HG03103 (cell line): ENCODE results near the gene FCRL5.
"Not testable (repeated sequence)": the region's sequence is repeated elsewhere in the genome, so short reads cannot be mapped to it uniquely, and the experiment has no call there.

Experiments
- ATAC-seq: cut with Tn5 transposase; IDR thresholded peaks from one replicate; pipeline ENCODE4 v1.9.1; 2021; ENCODE audit warnings: low read depth; ENCODE audit not compliant: unreplicated experiment

Gene FCRL5

DNA sequence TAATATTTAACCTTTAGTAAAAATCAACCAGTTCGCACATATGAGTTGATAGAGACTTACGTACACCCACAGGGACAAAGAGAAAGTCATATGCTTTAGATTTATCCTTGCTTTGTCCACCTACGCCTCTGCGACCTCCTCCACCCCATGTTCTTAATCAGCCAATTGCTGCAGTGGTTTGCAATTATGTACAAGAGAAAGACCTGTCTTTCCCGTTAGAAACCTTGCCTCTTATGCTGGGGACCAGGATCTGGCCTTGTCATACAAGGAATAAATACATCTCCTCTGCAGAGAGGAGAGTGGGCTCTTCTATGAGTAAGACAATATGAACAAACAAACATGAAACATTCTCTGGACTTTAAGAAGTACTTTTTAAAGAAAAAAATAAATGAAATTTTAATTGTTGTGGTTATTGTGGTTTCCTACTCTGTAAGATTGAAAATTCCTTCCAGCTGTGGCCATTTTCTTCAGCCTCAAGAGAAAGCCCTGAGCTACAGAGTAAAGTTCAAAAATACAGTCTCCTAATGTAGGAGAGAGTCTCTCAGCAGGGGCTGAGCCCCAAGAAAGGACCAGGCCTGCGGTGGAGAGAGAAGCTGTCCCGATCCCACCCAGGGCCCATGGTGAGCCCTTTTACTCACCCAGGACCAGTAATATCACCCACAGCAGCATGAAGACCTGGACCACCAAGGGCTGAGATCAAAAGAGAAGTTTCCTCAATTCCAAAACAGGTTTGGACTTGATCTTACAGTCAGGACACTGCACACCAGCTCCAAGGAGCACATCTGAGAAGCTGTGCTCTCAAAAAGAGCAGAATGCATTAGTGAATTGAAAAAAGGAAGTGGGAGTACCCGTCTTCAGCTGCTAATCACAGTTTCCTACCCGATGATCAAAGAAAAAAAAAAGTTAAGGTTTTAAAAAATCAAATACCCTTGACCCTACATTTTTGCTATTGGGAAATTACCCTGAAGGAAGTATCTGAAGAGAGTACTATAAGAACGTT, at the start of gene FCRL5:
FCRL5 (minus strand) TSS at position 822 of the 1,000 bp plus-strand sequence; CDS start at position 669, 153 bp downstream.
- no peak for ATAC-seq

DNA sequence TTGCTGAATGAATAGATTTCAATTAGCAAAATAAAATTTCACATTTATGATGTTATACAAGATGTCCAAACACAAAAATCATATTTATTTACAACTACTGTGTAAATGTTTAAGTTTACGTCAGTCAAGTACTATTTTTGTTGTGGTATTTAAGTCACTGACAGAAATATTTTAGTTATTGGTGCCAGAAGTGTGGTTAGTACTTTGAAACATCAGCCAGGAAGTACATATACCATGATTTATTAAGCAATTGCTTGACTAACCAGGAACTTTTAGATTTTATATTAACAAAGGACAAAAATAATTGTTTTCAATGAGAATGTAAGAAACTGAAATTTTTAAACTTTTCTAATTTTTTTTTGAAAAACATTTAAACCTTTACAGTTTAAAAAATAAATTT, 47.9 kb upstream of the FCRL5 start:
- no peak for ATAC-seq

DNA sequence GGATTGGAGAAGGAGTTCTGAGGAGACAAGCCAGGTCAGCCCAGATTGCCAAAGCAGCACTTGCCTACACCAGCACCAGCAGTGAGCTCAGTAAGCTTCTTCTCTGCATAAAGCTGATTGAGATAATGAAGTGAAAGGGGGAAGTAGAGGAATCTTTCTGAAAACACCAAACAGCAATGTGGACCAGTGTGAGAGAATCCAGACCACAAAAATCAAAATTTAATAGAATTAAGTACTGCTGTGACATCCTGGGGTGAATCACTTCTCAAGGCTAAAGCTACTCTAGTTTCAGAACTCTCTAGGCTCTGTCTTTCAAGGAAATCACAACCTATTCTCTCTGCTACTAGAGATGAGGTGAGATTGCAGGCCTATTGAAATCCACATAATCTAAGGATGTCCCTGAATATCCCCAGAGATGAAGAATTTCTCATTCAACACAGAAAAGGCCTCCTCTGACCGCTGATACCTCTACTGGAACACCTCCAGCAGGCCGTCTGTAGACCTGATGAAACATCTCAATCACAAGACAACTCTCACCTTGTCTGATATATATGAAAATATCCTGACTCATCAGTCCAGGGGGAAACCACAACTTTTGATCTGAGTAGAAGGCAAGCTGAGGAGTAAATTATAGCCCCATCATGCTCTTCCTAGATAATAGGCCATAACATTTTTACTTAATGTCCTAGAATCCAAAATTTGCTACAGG, 45.8 kb upstream of the FCRL5 start, which contains the start of gene FCRL4:
FCRL4 (minus strand) TSS at position 127 of the 709 bp plus-strand sequence. CDS start 141 bp downstream, outside the sequence.
- ATAC-seq: no peak

DNA sequence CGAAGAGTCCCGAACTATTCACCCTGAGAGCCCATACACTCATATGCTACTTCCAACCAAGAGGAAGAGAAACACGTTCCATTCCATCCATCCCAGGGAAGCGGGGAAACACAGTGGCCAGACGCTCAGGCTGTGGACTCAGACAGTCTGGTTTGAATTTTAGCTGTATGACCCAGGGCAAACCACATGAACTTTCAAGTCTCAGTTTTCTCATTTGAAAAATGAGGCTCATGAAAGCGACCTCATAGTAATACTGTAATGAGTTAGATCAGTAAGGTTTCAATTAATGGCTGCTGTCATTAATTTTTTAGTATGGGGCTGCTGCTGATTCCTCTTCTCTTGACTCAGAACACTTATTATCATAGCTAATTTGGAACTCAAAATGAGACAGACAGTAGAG, 44.1 kb upstream of the FCRL5 start:
- no peak for ATAC-seq

DNA sequence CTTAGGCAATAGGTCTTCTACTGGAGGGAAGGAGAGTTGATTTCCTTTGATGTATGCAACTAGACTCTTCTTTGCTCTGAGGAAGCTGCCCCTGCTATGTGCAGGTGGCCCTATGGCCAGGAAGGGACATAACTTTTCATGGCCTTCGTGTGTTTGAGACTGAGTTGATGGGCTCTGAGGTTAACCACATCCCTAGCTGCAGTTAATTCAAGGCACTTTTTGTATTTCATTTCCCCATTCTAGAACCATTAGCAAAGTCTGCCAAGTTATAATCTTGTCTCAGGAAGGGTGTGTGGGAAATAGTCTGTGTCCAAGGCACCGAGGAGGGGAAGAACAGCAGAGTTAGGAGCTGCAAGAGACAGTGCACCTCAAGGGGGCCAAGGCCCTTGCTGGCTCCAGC, 43.0 kb upstream of the FCRL5 start:
- ATAC-seq: no peak

DNA sequence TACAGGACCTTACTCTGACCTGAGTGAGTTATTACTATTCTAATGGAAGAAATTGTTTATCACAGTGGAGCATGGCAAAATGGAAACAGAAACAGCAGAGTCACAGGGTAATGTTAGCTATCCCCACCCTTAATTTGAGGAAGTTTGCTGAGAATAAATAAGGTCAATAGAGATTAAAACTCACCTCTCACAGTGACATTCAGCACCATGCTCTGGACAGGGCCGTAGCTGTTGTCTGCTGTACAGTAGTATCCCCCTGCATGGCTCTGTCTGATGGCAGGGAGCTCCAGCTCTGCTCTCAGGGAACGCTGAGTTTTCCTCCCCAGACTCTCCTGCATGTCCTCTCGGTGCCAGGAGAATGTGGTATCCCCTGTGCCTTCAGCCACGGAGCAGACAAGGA, 33.7 kb upstream of the FCRL5 start:
- no peak for ATAC-seq

DNA sequence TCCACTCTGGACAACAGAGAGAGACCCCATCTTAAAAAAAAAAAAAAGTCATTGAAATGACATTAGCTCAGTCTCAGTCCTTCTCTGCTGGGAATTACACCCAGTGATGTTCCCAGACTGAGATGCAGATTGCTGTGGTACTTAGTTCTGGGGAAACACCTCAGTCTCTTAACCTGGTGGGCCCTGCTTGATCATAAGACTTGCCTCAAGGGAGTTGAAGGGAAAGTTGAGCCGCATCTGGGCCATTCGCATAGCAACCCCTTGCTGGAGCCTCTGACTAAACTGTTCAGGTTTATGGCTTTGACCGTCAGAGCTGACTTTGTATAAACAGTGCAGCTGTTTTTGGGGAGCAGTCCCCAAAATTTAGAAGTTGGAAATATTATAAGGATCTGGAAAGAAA, 32.2 kb upstream of the FCRL5 start:
- ATAC-seq: no peak

DNA sequence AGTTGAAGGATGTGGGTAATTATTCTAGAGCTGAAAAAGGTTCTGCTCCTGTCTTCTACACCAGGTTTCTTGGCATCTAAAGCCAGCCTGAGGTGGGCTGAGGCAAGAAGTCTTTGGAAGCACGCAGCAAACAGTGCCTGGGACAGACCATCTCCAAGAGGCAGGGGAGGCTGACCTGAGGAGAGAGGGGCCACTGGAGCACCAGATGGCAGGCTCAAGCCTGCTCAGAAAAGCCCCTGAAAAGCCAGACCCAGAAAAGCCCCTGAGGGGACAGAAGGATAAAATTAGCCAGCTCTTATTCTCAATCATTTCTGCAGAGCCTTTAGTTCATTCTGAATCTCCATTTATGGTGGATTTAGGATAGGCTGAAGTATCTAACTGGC, 28.5 kb upstream of the FCRL5 start:
- ATAC-seq: no peak

DNA sequence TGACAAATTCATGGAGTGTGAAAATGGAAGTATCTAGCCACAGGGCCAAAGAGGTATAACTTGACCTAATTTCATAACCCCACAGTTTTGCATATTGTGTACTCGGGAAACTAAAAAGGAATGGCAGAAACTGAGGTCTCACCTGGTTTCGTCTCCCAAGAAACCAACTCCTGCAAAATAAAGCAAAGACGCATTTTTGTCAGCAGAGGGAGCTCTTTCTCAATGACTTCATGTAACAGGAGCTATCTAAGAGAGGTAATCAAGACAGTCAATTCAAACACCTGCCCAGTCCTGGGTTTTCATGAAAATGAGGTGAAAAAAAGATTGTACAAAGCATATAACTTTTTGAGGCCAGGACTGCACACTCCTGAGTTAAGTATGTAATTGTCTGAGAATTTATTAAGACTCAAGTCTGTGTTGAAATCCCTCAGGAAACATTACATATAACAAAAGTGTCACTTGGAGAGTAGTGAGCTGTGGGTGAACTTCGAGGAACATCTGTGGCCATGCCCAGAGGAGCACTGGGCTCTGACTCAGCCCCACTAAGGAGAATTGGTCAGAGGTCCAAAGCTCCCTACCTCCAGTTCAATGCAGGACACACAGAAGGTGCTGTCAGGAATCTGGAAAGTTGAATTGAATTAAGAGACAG, 28.0 kb upstream of the FCRL5 start:
- no peak for ATAC-seq

DNA sequence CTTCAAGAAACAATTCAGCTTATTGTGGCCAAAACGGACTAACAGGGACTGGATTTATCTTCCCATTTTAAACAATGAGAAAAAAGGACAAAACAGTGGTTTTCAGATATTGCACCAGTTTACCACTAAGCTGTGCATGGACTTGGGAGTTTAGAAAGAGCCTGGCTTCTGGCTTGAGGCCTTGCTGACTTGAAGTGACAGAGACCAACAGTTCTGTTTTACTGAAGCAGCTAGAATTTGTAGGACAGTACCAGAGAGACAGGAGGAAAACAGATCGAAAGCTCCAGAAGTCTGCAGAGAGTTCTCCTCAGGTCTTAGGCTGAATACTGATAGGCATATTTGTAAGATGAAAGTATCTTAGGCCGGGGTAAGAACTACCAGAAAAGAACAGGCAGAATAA, 25.1 kb upstream of the FCRL5 start:
- no peak for ATAC-seq

DNA sequence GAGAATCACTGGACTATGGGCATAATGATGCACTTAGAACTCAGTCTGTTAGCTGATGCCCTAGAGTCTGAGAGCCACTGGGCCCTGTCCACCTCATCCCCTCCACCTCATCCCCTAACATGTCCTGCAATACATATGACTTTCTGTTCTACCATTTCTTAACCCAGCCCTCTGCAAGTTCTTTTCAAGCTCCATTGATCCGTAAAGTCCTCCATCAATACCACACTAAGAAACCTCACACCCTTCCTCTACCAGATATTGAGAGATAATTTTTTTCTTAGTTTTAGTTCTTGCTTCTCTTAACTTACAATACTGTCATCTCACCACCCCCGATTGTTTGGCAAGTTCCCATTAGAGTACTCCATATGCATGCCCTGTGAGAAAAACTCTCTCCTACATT, 23.4 kb upstream of the FCRL5 start:
- peak; percentile 70 for ATAC-seq

DNA sequence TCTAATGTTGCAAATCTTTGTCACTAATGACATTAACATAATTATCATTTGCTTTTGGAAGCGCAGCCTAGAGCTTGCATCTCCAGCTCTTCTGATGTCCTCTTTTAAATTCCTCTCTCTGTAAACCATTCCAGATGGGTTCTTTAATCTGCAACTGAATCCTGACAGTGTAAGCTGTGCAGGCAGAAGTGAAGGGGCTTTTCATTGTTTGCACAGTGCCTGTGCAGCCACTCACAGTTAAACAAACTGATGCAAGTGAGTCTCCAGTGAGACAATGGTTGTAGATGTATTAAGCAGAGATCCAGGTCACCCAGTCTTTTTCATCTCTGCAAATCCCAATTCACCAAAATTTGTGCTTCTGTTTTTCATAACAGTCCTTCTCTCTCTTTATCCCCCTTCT, 22.5 kb upstream of the FCRL5 start:
- ATAC-seq: no peak

DNA sequence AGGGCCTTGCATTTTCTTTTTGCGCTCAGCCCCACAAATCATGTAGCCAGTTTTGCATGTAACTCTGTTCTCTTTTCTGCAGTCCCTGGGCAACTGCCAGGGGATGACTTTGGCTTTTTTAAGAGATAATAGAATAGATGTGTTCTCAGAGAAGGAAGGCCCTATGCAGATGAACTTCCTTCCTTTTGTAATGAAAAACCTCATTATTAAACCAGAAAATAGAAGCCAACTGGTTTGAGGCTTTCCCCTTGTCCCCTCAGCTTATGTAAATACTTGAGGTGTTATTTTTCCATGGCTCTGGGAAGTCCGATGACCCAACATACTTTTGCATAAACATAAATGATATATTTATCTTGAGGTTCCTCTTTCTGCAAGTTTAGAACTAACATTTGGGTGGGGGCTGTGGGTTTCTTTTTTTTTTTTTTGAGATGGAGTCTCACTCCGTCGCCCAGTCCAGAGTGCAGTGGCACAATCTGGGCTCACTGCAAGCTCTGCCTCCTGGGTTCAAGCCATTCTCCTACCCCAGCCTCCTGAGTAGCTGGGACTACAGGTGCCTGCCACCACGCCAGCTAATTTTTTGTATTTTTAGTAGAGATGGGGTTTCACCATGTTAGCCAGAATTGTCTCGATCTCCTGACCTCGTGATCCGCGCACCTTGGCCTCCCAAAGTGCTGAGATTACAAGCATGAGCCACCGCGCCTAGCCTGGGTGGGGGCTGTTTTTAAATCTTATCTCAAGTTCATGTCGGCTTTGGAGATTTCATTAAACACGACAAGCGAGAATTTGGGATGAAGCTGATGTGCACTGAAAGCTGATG, 14.4 kb upstream of the FCRL5 start:
- no peak for ATAC-seq

DNA sequence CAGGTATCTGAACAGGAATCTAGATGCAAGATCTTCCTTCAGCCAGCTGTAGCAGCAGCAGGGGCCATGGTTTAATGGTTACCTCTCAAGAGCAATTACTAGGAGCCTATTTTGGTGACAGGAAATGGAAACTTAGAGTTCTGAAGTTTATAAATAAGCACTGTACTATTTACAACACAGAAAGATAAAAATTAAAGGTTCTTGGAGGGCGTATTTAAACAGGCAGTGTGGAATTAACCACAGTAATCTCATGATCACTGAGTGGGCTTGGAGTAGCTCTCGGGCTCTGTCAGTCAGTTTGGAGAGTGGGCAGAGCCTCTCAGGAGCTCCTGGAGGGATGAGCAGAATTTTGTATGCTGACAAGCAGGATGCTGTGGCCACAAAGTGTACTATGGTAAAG, 10.2 kb upstream of the FCRL5 start:
- peak; percentile 73 for ATAC-seq

DNA sequence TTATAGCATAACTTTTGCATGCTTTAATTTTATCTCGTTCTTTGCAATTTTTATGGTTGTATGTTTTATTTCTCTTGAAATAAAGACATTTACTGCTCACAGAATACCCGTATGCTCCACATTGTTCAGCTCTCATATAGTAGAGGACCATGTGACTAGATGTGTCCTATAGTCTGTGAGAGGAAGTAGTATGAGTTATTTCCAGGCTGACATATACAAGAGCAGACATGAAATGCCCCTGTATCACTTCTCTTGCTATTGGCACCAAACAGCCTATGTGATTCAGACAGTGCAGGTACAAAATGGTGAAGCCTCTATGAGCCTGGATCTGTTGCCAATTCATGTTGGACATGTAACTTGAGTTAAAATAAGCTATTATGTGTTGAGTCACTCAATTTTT, 5.8 kb upstream of the FCRL5 start:
- no peak for ATAC-seq

DNA sequence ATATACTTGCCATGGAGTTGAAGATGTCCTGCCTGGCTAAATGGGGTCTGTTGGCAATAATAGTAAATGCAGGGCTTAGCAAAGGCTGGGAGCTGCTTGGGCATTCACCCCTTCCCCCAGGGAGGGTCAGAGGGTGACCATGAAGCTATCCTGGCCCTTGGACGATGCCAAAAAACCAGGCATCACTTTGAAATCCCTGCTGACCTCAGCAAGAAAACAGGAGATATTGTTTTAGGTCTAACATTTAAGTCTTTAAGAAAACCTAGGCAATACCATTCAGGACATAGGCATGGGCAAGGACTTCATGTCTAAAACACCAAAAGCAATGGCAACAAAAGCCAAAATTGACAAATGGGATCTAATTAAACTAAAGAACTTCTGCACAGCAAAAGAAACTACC, 4.2 kb downstream of the FCRL5 start:
- ATAC-seq: not testable (repeated sequence)

DNA sequence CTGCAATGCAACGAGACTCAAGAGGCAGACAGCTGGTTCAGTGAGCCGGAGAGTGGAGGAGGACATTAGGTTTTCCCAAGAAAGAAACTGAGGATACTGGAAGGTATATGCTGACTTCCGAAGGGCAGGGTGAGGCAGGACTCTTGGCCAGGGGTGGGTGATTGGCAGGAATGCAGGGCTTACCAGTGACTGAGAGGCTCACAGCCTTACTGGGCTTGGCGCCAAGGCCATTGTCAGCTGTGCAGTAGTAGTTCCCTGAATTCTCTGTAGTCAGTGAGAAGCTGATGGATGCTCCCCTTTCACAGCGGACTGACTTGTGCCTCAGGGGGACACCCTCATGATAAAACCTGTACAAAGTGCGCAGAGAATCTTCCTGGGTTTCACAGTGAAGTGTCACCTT, 9.6 kb downstream of the FCRL5 start:
- ATAC-seq: no peak

DNA sequence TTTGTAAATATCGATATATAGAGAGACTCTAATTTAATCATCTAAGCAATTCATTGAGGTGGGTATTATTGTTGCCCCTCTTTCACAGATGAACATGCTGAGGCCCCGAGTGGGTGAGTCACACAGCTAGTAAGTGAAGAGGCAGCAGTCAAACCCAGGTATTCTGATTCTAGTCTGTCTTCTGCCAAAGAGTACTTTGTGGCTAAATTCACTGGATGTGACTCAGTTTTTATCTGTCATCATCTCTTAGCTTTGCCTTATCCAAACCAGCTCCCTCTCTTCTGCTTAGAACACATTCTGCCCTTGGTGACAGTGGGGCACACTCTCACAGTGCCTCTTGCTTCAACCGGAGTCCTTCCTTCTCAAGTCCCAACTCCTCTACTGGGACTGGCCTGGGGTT, 11.5 kb downstream of the FCRL5 start:
- no peak for ATAC-seq

DNA sequence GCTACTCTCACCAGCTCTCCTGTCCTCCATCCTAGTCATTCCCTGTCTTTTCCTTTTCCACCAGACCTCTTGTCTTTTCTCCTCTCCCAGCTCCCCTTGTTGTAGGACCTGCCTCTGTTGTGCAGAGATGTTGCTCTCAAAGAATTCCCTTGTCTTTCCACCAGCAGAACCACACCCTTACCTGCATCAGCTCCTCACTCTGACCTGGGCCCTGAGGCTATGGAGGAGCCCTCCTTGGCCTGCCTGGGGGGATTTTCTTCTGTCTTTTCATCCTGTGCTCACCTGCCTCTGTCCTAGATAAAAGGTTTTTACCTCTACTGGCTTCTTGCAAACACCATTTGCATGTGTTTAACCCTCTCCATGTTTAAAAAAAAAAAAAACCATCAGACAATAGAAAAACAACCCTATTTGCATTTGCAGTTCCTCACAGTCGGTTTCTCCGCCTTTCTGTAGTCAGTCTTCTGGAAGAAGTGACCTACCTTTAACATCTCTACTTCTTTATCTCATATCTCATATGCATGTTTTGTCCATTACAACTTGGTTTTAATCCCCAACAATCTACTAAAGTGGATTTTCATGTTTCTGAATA, 12.1 kb downstream of the FCRL5 start:
- ATAC-seq: no peak

DNA sequence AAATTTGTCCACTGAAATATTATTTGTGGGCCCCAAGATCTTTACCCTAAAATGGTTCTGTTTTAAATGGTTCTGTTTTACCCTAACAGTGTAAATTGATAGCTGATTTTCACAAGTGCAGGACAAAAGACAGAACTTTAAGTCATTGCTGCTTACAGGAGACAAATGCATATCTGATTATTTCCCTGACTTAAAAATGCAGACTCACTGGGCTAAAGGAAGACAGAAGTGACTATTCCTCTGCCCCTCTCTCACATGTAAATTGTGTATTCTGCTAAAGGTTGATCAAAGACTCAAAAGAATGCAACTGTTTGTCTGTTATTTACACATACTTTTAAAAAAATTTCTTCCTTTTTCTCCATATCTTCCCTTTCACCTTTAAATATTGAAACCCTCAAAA, 12.7 kb downstream of the FCRL5 start:
- no peak for ATAC-seq
